Neural progenitor cell (in vitro differentiated cells): Measurements from ENCODE around the gene FGD2.

Experiments used
- EZH2 ChIP-seq: fragments of 200-600 bp; sonication (generic); IDR thresholded peaks from 2 replicates; pipeline ENCODE4 v1.6.1; 2017; ENCODE audit warnings: antibody characterized with exemption, mild to moderate bottlenecking, moderate library complexity
- TF ChIP-seq, protein P1 (sequence below): fragments of 200-600 bp; sonication (generic); IDR thresholded peaks from 2 replicates; pipeline ENCODE4 v1.5.1; 2017; ENCODE audit warnings: antibody characterized with exemption, mild to moderate bottlenecking

DNA sequence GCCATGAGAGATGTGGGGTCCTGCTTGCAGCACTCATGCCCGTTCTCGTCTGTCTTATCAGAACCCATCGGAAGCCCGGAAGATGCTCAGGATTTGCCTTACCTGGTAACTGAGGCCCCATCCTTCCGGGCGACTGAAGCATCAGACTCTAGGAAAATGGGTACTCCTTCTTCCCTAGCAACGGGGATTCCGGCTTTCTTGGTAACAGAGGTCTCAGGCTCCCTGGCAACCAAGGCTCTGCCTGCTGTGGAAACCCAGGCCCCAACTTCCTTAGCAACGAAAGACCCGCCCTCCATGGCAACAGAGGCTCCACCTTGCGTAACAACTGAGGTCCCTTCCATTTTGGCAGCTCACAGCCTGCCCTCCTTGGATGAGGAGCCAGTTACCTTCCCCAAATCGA, 42.6 kb upstream of the FGD2 start:
- TF ChIP-seq, protein P1, sequence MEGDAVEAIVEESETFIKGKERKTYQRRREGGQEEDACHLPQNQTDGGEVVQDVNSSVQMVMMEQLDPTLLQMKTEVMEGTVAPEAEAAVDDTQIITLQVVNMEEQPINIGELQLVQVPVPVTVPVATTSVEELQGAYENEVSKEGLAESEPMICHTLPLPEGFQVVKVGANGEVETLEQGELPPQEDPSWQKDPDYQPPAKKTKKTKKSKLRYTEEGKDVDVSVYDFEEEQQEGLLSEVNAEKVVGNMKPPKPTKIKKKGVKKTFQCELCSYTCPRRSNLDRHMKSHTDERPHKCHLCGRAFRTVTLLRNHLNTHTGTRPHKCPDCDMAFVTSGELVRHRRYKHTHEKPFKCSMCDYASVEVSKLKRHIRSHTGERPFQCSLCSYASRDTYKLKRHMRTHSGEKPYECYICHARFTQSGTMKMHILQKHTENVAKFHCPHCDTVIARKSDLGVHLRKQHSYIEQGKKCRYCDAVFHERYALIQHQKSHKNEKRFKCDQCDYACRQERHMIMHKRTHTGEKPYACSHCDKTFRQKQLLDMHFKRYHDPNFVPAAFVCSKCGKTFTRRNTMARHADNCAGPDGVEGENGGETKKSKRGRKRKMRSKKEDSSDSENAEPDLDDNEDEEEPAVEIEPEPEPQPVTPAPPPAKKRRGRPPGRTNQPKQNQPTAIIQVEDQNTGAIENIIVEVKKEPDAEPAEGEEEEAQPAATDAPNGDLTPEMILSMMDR = no peak
- TF ChIP-seq EZH2 = no peak
